Left renal pelvis (tissue), 4 donors: Measurements from ENCODE around the gene TERT. TPM values are rescaled to one million over a fixed set of nuclear protein-coding genes. Genes with fewer than 3 reads are reported as not detected.

Experiments
- DNase-seq, 4 donors: peaks; one replicate each; pipeline ENCODE4 v3.0.0-alpha.2; 2013; ENCODE audit warnings: low read depth in 4 of 4, low spot score in 3 of 4
- polyA plus RNA-seq, 4 donors: library from polyadenylated mRNA; unstranded; fragments of 120-200 nt; gene quantifications; one replicate each; pipeline ENCODE4 v1.2.1, GENCODE V29; 2013; ENCODE audit not compliant: insufficient read length in 4 of 4

The TERT gene
- polyA plus RNA-seq, 4 donors = 0.05 to 0.76 (median 0.24) TPM

GRCh38 chr5:1265461-1266455 is 29.1 kb downstream of the TERT start:
- no peak for DNase-seq

GRCh38 chr5:1265026-1265425 is 29.8 kb downstream of the TERT start:
- no peak for DNase-seq

DNA sequence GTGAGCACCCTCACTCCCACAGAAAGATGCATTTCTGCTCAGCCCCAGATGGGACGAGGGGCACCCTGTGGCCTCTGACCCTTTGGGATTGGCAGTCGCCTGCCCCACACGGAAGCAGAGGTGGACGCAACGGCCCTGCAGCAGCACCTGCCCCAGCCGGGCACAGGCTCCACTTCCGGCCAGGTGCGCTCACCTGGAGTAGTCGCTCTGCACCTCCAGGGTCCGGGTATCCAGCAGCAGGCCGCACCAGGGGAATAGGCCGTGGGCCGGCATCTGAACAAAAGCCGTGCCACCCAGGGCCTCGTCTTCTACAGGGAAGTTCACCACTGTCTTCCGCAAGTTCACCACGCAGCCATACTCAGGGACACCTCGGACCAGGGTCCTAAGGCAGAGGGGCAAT is 30.7 kb downstream of the TERT start:
- DNase-seq = no peak

DNA sequence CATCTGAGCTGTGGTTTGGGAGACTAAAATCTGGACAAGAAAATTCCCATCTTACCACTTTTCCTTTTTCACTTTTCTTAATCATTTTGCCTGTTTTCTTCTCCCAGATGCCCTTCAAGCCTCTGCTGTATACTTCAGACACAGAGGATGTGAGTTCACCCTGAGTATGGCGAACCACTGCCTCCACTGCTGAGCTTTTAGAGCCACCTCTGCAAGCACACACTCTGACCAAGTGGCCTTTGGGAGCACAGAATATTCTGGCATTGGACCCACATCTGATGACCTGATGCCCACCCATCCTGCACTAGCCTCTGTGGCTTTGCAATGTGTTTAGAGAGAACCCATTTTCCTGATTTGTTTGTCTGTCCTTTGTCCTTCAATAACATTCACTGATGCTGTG is 32.5 kb downstream of the TERT start:
- no peak for DNase-seq

DNA sequence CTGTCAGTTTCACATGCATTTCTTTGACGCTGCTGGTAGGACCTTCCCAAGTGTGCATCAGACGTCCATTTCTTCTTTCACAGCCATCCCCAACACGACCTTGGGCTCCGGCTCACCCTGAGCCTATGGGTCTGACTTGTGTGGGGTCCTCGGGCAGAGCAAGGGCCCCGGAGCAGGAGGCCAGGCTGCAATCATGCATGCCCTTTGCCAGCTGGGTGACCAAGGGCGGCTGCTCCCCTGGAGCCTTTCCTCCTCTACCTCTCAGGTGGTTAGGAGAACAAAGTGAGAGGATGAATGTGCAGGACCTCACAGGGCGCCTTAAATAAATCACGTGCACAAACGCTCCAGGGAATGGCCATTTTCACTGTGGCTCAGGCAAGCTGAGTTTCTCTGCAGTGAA is 33.2 kb downstream of the TERT start:
- DNase-seq = no peak

GRCh38 chr5:1259806-1260480 is 34.9 kb downstream of the TERT start:
- no peak for DNase-seq

DNA sequence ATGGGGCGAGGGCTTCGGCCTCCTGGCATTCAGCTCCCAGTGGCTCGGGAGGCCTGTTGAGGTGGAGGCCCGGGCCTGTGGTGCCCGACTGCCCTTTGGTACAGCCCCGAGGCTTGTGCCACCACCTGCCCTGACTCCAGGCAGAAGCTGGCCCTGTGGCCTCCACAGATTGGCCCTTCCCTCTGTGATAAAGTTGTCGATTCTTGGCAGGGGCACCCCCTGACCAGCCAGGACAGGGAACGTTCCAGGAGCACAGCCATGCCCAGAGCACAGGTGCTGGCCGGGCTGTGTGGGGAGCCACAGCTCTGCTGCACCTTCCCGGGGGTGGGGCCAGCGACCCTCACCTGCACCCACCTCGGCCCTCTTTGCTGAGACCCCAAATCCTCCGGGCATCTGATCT is 37.0 kb downstream of the TERT start:
- no peak for DNase-seq

- no peak for DNase-seq
Observed at GRCh38 chr5:1257363-1257762, 37.5 kb downstream of the TERT start.

DNA sequence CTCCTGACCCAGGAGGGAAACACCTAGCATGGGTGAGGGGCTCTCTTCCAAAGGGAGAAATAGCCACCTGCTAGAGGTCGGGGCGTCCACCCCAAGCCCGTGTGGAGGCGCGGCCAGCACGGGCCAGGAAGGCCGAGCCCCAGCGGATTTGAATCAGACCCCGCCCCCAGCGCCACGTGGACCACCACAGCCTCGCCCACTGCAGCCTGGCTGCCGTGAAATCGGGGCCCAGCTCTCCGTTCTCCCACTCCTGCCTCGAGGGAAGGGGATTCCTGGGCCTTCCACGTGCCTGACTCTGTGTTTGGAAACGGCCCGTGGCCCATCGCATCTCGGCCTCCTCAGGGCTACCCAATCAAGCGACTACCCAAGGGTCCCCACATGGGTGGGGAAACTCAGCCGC is 38.1 kb downstream of the TERT start:
- no peak for DNase-seq

- DNase-seq = no peak
Observed at GRCh38 chr5:1255081-1255561, 39.7 kb downstream of the TERT start.

GRCh38 chr5:1254196-1254595 is 40.7 kb downstream of the TERT start:
- no peak for DNase-seq

DNA sequence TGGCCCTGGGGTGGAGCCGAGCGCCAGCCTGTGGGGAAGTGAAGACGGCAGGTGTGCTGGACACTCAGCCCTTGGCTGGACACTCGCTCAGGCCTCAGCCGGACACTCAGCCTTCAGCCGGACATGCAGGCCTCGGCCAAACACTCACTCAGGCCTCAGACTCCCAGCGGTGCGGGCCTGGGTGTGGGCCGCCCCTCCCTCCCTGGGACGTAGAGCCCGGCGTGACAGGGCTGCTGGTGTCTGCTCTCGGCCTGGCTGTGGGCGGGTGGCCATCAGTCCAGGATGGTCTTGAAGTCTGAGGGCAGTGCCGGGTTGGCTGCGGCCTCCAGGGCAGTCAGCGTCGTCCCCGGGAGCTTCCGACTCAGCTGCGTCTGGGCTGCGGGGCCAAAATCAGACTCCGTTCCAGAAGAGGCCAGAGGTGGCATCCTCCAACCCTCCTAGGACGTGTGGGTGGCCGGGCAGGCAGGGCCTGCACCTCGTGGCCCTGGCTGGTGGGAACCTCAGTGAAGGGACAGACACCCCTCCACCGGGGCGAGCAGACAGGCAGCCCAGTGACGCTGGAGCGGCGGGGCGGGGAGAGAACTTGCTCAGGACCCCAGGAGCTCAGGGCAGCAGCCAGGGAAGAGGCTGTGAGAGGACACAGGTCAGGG is 41.3 kb downstream of the TERT start:
- no peak for DNase-seq

DNA sequence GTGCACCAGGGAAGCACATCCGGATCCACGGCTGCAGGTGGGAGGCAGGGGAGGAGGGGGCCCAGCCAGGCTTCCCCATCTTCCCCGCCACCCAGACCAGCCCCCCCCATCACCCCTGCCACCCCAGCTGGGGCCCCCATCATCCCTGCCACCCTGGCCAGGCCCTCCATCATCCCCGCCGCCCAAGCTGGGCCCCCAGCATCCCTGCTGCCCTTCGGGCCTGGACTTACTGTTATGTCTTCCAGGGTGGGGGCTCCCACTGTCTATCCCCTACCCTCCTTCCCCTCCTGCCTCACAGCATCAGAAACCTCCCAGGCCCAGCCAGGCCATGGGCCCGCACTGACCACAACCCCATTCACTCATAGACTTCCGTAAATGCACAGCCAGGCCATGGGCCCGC is 42.2 kb downstream of the TERT start:
- no peak for DNase-seq

GRCh38 chr5:1251678-1252580 is 42.9 kb downstream of the TERT start:
- no peak for DNase-seq

DNA sequence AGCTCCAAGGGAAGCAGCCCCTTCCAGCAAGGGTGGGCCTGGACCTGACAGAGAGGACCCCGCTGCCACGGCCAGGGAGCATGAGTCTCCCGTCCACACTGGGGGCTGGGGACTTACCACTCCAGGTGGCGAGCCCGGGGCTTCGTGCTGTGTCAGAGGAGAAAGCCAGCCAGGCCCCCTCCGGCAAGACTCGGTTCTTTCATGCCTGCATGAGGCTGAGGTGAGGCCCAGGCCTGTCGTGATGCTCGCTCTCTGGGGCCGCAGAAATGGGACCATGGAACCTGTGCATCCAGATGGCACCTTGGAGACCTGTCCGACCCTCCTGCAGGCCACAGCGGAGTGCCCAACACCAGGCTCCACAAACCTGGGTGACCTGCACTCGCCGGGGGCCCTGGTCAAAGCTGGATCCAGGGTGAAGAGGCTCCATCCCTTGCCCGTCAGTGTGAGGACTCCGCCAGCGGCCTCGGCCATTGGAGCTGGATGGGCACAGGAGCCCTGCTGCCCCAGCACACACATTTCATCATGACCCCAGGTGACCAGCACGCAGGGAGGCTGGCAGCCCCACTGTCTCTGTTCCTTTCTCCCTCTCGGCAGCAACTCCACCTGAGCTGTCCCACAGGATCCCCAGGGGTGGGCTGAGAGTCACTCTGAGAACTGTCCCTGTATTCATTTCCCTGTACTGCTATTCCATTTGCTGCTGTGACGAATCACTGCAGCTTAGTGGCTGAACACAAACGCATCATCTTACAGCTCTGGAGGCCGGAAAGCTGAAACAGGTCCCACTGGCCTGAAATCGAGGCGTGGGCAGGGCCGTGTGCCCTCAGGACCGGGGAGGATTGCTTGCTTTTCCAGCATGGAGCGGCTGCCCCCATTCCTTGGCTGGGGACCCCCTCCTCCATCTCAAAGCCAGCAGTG is 45.2 kb downstream of the TERT start:
- no peak for DNase-seq

DNA sequence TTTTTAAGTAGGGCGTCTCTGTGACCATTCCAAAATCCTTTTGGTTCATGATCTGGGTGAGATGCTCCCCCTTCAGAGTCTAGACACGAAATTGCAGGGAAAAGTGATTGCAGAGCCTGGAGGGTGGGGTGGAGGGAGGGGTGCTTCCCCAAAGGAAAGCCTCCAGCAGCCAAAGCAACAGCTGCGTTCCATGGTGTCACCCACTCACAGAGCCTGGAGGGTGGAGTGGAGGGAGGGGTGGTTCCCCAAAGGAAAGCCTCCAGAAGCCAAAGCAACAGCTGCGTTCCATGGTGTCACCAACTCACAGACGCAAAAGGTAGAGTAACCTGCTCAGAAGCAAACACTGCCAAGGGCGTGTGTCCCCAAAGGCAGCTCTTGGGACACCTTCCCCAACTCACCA is 47.1 kb downstream of the TERT start:
- DNase-seq = no peak

DNA sequence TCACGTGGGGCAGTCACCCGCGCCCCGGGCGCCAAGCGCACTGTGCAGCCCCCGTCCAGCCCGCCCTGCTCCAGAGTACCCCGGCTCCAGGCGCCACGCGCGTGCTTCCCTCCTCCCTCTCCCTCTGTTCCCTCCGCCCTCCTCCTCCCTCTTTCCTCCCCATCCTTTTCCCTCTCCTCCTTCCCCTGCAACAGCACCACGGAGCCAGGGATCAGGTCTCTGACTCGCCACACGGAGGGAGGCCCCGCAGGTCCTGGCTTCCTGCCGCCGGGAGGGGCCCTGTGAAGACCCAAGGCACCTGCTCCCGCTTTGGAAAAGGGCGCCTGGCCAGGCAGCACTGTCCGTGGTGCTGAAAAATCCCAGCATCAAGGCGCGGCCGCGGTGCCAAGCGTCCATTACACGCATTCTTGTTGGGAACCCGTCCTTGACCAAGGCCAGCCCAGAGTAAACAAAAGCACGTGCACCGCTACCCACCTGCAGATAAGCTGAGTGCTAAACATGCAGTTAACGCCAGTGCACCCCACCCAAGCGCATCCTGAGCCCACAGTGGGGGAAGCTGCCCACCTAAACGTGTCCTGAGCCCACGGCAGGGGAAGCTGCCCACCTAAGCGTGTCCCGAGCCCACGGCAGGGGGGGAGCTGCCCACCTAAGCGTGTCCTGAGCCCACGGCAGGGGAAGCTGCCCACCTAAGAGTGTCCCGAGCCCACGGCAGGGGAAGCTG is 48.0 kb downstream of the TERT start:
- DNase-seq = peak; percentile 48 to 81 (median 74)

DNA sequence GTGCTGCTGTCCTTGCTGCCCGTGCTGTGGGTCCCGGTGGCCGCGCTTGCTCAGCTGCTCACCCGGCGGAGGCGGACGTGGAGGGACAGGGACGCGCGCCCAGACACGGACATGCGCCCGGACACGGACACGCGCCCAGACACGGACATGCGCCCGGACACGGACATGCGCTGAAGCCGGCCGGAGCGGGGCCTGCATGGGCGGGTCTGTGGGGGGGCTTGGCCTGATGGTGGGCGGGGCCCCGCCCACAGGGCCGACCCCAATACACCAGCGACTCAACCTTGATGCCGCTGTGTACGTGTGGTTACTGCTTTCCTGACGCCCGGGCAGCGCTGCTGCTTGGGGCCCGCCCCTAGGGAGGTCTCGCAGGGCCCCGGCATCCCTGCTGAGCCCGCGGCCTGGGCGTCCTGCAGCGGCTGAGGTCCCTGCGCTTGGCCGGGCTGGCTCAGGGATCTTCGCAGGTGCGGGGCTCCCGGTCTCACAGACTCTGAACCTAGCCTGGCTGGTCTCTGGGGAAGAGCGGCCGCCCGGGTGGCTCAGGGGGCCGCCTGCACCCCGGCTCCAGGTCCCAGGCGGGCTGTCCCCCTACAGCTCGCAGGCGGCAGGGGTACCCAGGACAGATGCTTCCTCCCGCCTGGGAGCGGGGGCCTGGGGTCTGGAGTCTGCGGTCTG is 48.8 kb downstream of the TERT start:
- no peak for DNase-seq
